T follicular helper cell (primary cell): ENCODE results near the gene PODXL.

Source experiments
- DNase-seq: peaks from one replicate; pipeline ENCODE4 v3.0.0-alpha.2; 2020; ENCODE audit warnings: low read depth
- total RNA-seq, 2 experiments: gene quantifications; one replicate each; lab custom pipeline; 2026; lab: John Stamatoyannopoulos, UW

PODXL gene
- total RNA-seq = 1.2 to 3.6 reads per million in 2 experiments

- peak; percentile 11 for DNase-seq
These were observed at the start of gene PODXL for GRCh38 chr7:131556053-131556908. PODXL (minus strand) TSS chr7:131556628; CDS start chr7:131556359, 269 bp downstream.

GRCh38 chr7:131605280-131605878 is 49.0 kb upstream of the PODXL start:
- DNase-seq = no peak

GRCh38 chr7:131604841-131605279 is 48.4 kb upstream of the PODXL start:
- DNase-seq = no peak

GRCh38 chr7:131603932-131604331 is 47.5 kb upstream of the PODXL start:
- DNase-seq = no peak

GRCh38 chr7:131602994-131603372 is 46.6 kb upstream of the PODXL start:
- no peak for DNase-seq

GRCh38 chr7:131602304-131602993 is 46.0 kb upstream of the PODXL start:
- DNase-seq = no peak

GRCh38 chr7:131600085-131600881 is 43.9 kb upstream of the PODXL start:
- no peak for DNase-seq

GRCh38 chr7:131596785-131597184 is 40.4 kb upstream of the PODXL start:
- no peak for DNase-seq

GRCh38 chr7:131595699-131596098 is 39.3 kb upstream of the PODXL start:
- DNase-seq = no peak

- no peak for DNase-seq
These were observed 35.4 kb upstream of the PODXL start for GRCh38 chr7:131591687-131592319.

- DNase-seq = no peak
These were observed 31.0 kb upstream of the PODXL start for GRCh38 chr7:131587315-131587923.

- DNase-seq = no peak
These were observed 30.3 kb upstream of the PODXL start for GRCh38 chr7:131586759-131587158.

GRCh38 chr7:131586259-131586658 is 29.8 kb upstream of the PODXL start:
- DNase-seq = no peak

GRCh38 chr7:131583430-131583829 is 27.0 kb upstream of the PODXL start:
- DNase-seq = no peak

GRCh38 chr7:131581241-131582051 is 25.0 kb upstream of the PODXL start:
- no peak for DNase-seq

GRCh38 chr7:131578602-131579001 is 22.2 kb upstream of the PODXL start:
- DNase-seq = no peak

- no peak for DNase-seq
These were observed 18.3 kb upstream of the PODXL start for GRCh38 chr7:131574741-131575140.

GRCh38 chr7:131570401-131570800 is 14.0 kb upstream of the PODXL start:
- no peak for DNase-seq

- DNase-seq = no peak
These were observed 12.5 kb upstream of the PODXL start for GRCh38 chr7:131568970-131569369.

GRCh38 chr7:131568510-131568909 is 12.1 kb upstream of the PODXL start:
- DNase-seq = no peak
